Measurements from ENCODE around the gene TRAF2. TPM values are rescaled to one million over a fixed set of nuclear protein-coding genes. Genes with fewer than 3 reads are reported as not detected.

The TRAF2 gene
- total RNA-seq, 4 donors from 2014 or later, result 8.6 to 16.1 (median 10.5) TPM

DNA sequence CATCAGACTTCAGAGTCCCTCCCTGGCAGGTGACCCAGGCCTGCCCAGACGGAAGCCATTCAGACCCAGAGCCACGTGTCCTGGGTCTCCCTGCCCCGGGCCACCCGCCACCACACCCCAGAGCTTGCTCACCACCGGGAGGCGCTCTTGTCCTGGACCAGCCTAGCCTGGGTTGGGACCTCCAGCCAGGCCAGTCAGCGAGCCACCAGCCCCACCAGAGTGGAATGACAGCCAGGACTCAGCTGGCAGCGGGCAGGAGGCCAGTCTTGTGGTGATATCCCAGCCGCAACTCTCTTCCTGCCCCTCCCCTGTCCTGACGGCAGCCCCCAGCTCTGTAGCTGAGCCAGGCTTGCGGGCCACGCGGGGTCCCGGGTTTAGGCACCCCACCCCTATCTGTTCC lies 89.3 kb downstream of the TRAF2 start:
- Histone ChIP-seq H3K36me3 (no peaks in the 10 kb centered on the region), H3K27ac (no peak overlapping the region), H3K9me3 (no peaks in the 10 kb centered on the region), H3K4me1 (peaks cover 39% of the 10 kb centered on the region), H3K4me3 (no peak overlapping the region), H3K27me3 (no peaks in the 10 kb centered on the region)
- WGBS, result 80% methylated on average over 2 of the region's 14 CpGs
- DNase-seq (ENCODE audit: low spot score in 2 of 2), result no peak
- TF ChIP-seq POLR2A (IDR thresholded peaks at IDR 0.05) (no peak), EP300 (IDR thresholded peaks at IDR 0.05) (no peak), POLR2AphosphoS5 (IDR thresholded peaks at IDR 0.05) (no peak)
- TF ChIP-seq, protein P1, sequence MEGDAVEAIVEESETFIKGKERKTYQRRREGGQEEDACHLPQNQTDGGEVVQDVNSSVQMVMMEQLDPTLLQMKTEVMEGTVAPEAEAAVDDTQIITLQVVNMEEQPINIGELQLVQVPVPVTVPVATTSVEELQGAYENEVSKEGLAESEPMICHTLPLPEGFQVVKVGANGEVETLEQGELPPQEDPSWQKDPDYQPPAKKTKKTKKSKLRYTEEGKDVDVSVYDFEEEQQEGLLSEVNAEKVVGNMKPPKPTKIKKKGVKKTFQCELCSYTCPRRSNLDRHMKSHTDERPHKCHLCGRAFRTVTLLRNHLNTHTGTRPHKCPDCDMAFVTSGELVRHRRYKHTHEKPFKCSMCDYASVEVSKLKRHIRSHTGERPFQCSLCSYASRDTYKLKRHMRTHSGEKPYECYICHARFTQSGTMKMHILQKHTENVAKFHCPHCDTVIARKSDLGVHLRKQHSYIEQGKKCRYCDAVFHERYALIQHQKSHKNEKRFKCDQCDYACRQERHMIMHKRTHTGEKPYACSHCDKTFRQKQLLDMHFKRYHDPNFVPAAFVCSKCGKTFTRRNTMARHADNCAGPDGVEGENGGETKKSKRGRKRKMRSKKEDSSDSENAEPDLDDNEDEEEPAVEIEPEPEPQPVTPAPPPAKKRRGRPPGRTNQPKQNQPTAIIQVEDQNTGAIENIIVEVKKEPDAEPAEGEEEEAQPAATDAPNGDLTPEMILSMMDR (IDR thresholded peaks at IDR 0.05), result no peak

Other genes starting within 250 kb of the TRAF2 start
- 10 to 100 TPM; 12.2 to 49.6 (median 28.6) TPM for gene EGFL7, start 223.6 kb upstream of the TRAF2 start, total RNA-seq
- 10 to 100 TPM; 43.5 to 73.2 (median 63.5) TPM for gene AGPAT2, start 199.1 kb upstream of the TRAF2 start, total RNA-seq
- 10 to 100 TPM in 1 of 4 donors, 1 to 10 TPM in 3; 3.8 to 13.1 (median 6.3) TPM for gene DIPK1B, start 173.9 kb upstream of the TRAF2 start, total RNA-seq
- 1 to 10 TPM in 2 of 4 donors, under 1 TPM in 1, not detected in 1; 0.32 to 3.5 (median 2.8) TPM for gene LCN10, start 143.6 kb upstream of the TRAF2 start, total RNA-seq
- gene LCN6, start 138.0 kb upstream of the TRAF2 start, total RNA-seq, result 1 to 10 TPM; 4.0 to 8.3 (median 5.9) TPM
- gene LCN8, start 128.3 kb upstream of the TRAF2 start, total RNA-seq, result not detected
- gene LCN15, start 122.0 kb upstream of the TRAF2 start, total RNA-seq, result under 1 TPM in 1 of 4 donors, not detected in 3; 0.21 TPM
- gene TMEM141, start 95.2 kb upstream of the TRAF2 start, total RNA-seq, result 100 to 1,000 TPM in 2 of 4 donors, 10 to 100 TPM in 2; 71.1 to 148 (median 115) TPM
- gene CCDC183, start 90.2 kb upstream of the TRAF2 start, total RNA-seq, result 10 to 100 TPM in 1 of 4 donors, 1 to 10 TPM in 3; 1.1 to 10.3 (median 2.3) TPM
- 10 to 100 TPM; 54.2 to 70.7 (median 61.0) TPM for gene RABL6, start 78.6 kb upstream of the TRAF2 start, total RNA-seq
- 1 to 10 TPM; 1.6 to 3.1 (median 2.2) TPM for gene AJM1, start 44.0 kb upstream of the TRAF2 start, total RNA-seq
- gene PHPT1, start 37.1 kb upstream of the TRAF2 start, total RNA-seq, result 10 to 100 TPM; 41.9 to 64.2 (median 46.6) TPM
- gene MAMDC4, start 34.2 kb upstream of the TRAF2 start, total RNA-seq, result 1 to 10 TPM; 1.3 to 3.9 (median 1.8) TPM
- gene EDF1, start 20.2 kb upstream of the TRAF2 start, total RNA-seq, result 100 to 1,000 TPM; 236 to 328 (median 311) TPM
- gene FBXW5, start 58.2 kb downstream of the TRAF2 start, total RNA-seq, result 100 to 1,000 TPM; 101 to 166 (median 142) TPM
- 1 to 10 TPM in 1 of 4 donors, not detected in 3; 2.7 TPM for gene C8G, start 58.7 kb downstream of the TRAF2 start, total RNA-seq
- gene LCN12, start 65.8 kb downstream of the TRAF2 start, total RNA-seq, result 1 to 10 TPM in 1 of 4 donors, not detected in 3; 3.7 TPM
- 10 to 100 TPM in 3 of 4 donors, 1 to 10 TPM in 1; 4.3 to 31.7 (median 25.7) TPM for gene PTGDS, start 91.0 kb downstream of the TRAF2 start, total RNA-seq
- under 1 TPM in 2 of 4 donors, not detected in 2; 0.18 to 0.40 TPM for gene LCNL1, start 96.5 kb downstream of the TRAF2 start, total RNA-seq
- gene PAXX, start 105.9 kb downstream of the TRAF2 start, total RNA-seq, result 10 to 100 TPM; 43.2 to 68.6 (median 61.5) TPM
- 100 to 1,000 TPM in 3 of 4 donors, 10 to 100 TPM in 1; 20.6 to 159 (median 130) TPM for gene CLIC3, start 110.1 kb downstream of the TRAF2 start, total RNA-seq
- 10 to 100 TPM; 10.4 to 44.7 (median 33.4) TPM for gene ABCA2, start 141.7 kb downstream of the TRAF2 start, total RNA-seq
- under 1 TPM in 1 of 4 donors, not detected in 3; 0.72 TPM for gene FUT7, start 145.6 kb downstream of the TRAF2 start, total RNA-seq
- 10 to 100 TPM; 22.2 to 64.0 (median 47.3) TPM for gene NPDC1, start 159.7 kb downstream of the TRAF2 start, total RNA-seq
- gene ENTPD2, start 167.5 kb downstream of the TRAF2 start, total RNA-seq, result 10 to 100 TPM; 13.3 to 20.8 (median 16.7) TPM
- gene SAPCD2, start 184.0 kb downstream of the TRAF2 start, total RNA-seq, result 10 to 100 TPM in 3 of 4 donors, 1 to 10 TPM in 1; 8.2 to 13.6 (median 13.3) TPM
- 10 to 100 TPM in 1 of 4 donors, 1 to 10 TPM in 3; 5.0 to 10.1 (median 6.8) TPM for gene UAP1L1, start 191.0 kb downstream of the TRAF2 start, total RNA-seq
- gene MAN1B1, start 200.5 kb downstream of the TRAF2 start, total RNA-seq, result 10 to 100 TPM; 52.1 to 99.2 (median 63.1) TPM
- 100 to 1,000 TPM in 2 of 4 donors, 10 to 100 TPM in 2; 71.4 to 139 (median 96.5) TPM for gene DPP7, start 228.2 kb downstream of the TRAF2 start, total RNA-seq